Endothelial cell (in vitro differentiated cells): ENCODE data around the gene TMEM225B. TPM values are rescaled to one million over a fixed set of nuclear protein-coding genes. Genes with fewer than 3 reads are reported as not detected.
"Not testable (repeated sequence)": the region's sequence is repeated elsewhere in the genome, so short reads cannot be mapped to it uniquely, and the experiment has no call there.

Source experiments
- DNase-seq: peaks from one replicate; pipeline ENCODE4 v3.0.0; 2021; ENCODE audit warnings: low spot score
- H3K27ac Mint-ChIP-seq: one replicate; pipeline ENCODE4 v1.8.0; 2021; ENCODE audit warnings: mixed read lengths, inconsistent platforms; ENCODE audit not compliant: unreplicated experiment
- H3K27me3 Mint-ChIP-seq: one replicate; pipeline ENCODE4 v1.8.0; 2021; ENCODE audit warnings: mild to moderate bottlenecking, moderate library complexity, mixed read lengths, inconsistent platforms; ENCODE audit not compliant: unreplicated experiment
- H3K36me3 Mint-ChIP-seq: one replicate; pipeline ENCODE4 v1.8.0; 2021; ENCODE audit warnings: mild to moderate bottlenecking, low read depth, mixed read lengths, inconsistent platforms; ENCODE audit not compliant: unreplicated experiment
- H3K4me1 Mint-ChIP-seq: one replicate; pipeline ENCODE4 v1.8.0; 2021; ENCODE audit warnings: mild to moderate bottlenecking, mixed read lengths, inconsistent platforms; ENCODE audit not compliant: unreplicated experiment
- H3K4me3 Mint-ChIP-seq: one replicate; pipeline ENCODE4 v1.8.0; 2021; ENCODE audit warnings: mild to moderate bottlenecking, mixed read lengths, inconsistent platforms; ENCODE audit not compliant: unreplicated experiment
- H3K9me3 Mint-ChIP-seq: one replicate; pipeline ENCODE4 v1.8.0; 2021; ENCODE audit warnings: mixed read lengths, inconsistent platforms; ENCODE audit not compliant: unreplicated experiment
- total RNA-seq: library from RNA; stranded (reverse); fragmentation: NEBNext Ultra II Directional; extraction: Animal tissue kit (Norgen Biotek cat#: 25700); gene quantifications from one replicate; pipeline ENCODE4 v1.2.1, GENCODE V29; 2021; ENCODE audit not compliant: unreplicated experiment
- TF ChIP-seq, protein P1 (sequence below): fragments of 200-600 bp; sonication (generic); IDR thresholded peaks from one replicate; pipeline ENCODE4 v1.5.0; 2021; ENCODE audit warnings: antibody characterized with exemption; ENCODE audit not compliant: unreplicated experiment

TMEM225B gene
- total RNA-seq, 1 donor from 2014 or later = 0.46 TPM

- DNase-seq = no peak
- TF ChIP-seq, protein P1, sequence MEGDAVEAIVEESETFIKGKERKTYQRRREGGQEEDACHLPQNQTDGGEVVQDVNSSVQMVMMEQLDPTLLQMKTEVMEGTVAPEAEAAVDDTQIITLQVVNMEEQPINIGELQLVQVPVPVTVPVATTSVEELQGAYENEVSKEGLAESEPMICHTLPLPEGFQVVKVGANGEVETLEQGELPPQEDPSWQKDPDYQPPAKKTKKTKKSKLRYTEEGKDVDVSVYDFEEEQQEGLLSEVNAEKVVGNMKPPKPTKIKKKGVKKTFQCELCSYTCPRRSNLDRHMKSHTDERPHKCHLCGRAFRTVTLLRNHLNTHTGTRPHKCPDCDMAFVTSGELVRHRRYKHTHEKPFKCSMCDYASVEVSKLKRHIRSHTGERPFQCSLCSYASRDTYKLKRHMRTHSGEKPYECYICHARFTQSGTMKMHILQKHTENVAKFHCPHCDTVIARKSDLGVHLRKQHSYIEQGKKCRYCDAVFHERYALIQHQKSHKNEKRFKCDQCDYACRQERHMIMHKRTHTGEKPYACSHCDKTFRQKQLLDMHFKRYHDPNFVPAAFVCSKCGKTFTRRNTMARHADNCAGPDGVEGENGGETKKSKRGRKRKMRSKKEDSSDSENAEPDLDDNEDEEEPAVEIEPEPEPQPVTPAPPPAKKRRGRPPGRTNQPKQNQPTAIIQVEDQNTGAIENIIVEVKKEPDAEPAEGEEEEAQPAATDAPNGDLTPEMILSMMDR = no peak
- Mint-ChIP-seq H3K9me3 (no peaks in the 10 kb centered on the region), H3K27ac (no peak overlapping the region), H3K36me3 (no peaks in the 10 kb centered on the region), H3K4me1 (peaks cover 8% of the 10 kb centered on the region), H3K27me3 (no peaks in the 10 kb centered on the region), H3K4me3 (no peak overlapping the region)
Observed at GRCh38 chr7:99579281-99579955, 18.6 kb upstream of the TMEM225B start.

- peak overlapping the region; percentile 95 for H3K4me3 Mint-ChIP-seq
- peak; percentile 79 for DNase-seq
- TF ChIP-seq, protein P1 = peak; percentile 65
- peaks cover 8% of the 10 kb centered on the region for H3K4me1 Mint-ChIP-seq
- peaks cover 4% of the 10 kb centered on the region for H3K27me3 Mint-ChIP-seq
- H3K27ac Mint-ChIP-seq = no peak overlapping the region
- H3K36me3 Mint-ChIP-seq = no peaks in the 10 kb centered on the region
- no peaks in the 10 kb centered on the region for H3K9me3 Mint-ChIP-seq
Observed at GRCh38 chr7:99579956-99580777, 17.9 kb upstream of the TMEM225B start.

- H3K4me3 Mint-ChIP-seq = peak overlapping the region; percentile 95
- not testable (repeated sequence) for H3K27me3 Mint-ChIP-seq, H3K4me1 Mint-ChIP-seq, H3K9me3 Mint-ChIP-seq, DNase-seq, H3K36me3 Mint-ChIP-seq, H3K27ac Mint-ChIP-seq
Observed at GRCh38 chr7:99580778-99581332, 17.2 kb upstream of the TMEM225B start.

GRCh38 chr7:99588868-99589267 is 9.2 kb upstream of the TMEM225B start:
- no peak overlapping the region for H3K27ac Mint-ChIP-seq
- H3K36me3 Mint-ChIP-seq = no peaks in the 10 kb centered on the region

More at GRCh38 chr7:99588868-99589267, 9.2 kb upstream of the TMEM225B start:
- Mint-ChIP-seq H3K4me3 (no peak overlapping the region), H3K9me3 (no peaks in the 10 kb centered on the region), H3K27me3 (peaks cover 4% of the 10 kb centered on the region), H3K4me1 (no peaks in the 10 kb centered on the region)
- DNase-seq = no peak
- TF ChIP-seq, protein P1 = no peak
